ENCODE data around the gene DAP. TPM values are rescaled to one million over a fixed set of nuclear protein-coding genes. Genes with fewer than 3 reads are reported as not detected.

Gene DAP
- total and polyA plus RNA-seq, 5 donors from 2014 or later = 39.8 to 64.2 (median 54.0) TPM

Other genes with a start within 250 kb of the DAP start
- 6.6 TPM for gene ANKRD33B, start 197.2 kb downstream of the DAP start, total RNA-seq
- gene ANKRD33B, start 197.2 kb downstream of the DAP start, polyA plus RNA-seq = under 1 TPM; 0.25 to 0.35 (median 0.32) TPM

Data from CD4-positive, CD25-positive, alpha-beta regulatory T cell (primary cell).